ENCODE data around the gene OLFML1. TPM values are rescaled to one million over a fixed set of nuclear protein-coding genes. Genes with fewer than 3 reads are reported as not detected.

The OLFML1 gene
- total and polyA plus RNA-seq, 9 donors, result 16.3 to 114 (median 38.8) TPM

DNA sequence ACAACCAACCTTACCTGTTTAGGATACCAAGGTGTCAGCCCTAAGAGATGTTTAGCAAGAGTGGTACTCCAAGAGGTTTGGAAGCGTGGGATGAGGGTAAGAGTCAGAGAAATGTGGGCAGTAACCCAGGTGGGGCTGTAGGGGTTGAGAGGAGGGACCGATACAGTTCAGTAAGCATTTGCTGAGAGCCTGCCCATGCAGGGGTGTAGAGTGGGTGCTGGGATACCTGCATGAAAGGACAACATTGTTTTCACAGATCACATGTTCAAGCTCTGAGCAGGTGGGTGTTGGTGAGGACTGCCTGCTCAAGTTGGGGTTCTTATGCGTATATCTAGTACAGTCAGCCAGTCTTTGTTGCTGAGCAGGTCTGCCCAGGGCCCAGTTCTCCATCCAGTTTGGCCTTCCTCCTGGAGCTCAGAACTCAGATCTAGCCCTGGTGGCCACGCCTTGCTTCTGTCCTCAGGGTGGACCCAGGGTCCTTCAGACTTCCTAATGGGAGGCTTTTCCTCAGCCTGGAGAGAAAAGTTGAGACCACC, 43.3 kb downstream of the OLFML1 start:
- intact Hi-C loops (cut with DNase I), result no loop called here
- no peak for TF ChIP-seq EP300 (IDR thresholded peaks at IDR 0.05)
- Histone ChIP-seq H3K27ac (no peak overlapping the region), H3K4me1 (ENCODE audit: insufficient read depth) (no peaks in the 10 kb centered on the region), H3K27me3 (no peaks in the 10 kb centered on the region), H3K36me3 (no peaks in the 10 kb centered on the region), H3K4me3 (no peak overlapping the region), H3K9me3 (no peaks in the 10 kb centered on the region)
- DNase-seq, result no peak
- WGBS, 3 donors, result 88 to 96% (median 90%) methylated on average over 4 of the region's 4 CpGs

DNA sequence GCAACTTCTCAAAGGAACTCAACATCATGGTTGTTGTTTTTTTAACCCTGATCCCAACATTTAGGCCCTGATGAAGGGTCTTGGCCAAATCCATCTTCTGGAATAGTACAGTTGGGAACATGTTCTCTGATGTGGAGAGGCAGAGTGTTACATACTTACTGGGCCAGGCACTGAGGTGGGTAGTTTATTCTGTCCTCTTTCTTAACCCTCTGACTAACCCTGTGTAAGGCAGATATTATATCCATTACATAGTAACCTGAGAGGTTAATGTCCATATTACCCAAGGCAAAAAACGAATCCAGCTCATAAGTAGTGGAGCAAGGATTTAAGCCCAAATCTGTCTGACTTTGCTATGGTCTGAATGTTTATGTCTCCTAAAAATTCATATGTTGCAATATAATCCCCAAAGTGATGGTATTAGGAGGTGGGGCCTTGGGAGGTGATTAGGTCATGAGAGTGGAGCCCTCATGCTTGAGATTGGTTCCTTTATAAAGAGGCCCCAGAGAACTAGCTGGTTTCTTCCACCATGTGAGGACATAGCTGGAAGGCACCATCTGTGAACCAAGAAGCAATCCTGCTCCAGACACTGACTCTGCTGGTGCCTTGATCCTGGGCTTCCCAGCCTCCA, 44.8 kb downstream of the OLFML1 start:
- Histone ChIP-seq H3K27me3 (no peaks in the 10 kb centered on the region), H3K36me3 (no peaks in the 10 kb centered on the region), H3K27ac (no peak overlapping the region), H3K4me3 (no peak overlapping the region), H3K4me1 (ENCODE audit: insufficient read depth) (no peaks in the 10 kb centered on the region), H3K9me3 (no peaks in the 10 kb centered on the region)
- TF ChIP-seq EP300 (IDR thresholded peaks at IDR 0.05), result no peak
- TF ChIP-seq, protein P1, sequence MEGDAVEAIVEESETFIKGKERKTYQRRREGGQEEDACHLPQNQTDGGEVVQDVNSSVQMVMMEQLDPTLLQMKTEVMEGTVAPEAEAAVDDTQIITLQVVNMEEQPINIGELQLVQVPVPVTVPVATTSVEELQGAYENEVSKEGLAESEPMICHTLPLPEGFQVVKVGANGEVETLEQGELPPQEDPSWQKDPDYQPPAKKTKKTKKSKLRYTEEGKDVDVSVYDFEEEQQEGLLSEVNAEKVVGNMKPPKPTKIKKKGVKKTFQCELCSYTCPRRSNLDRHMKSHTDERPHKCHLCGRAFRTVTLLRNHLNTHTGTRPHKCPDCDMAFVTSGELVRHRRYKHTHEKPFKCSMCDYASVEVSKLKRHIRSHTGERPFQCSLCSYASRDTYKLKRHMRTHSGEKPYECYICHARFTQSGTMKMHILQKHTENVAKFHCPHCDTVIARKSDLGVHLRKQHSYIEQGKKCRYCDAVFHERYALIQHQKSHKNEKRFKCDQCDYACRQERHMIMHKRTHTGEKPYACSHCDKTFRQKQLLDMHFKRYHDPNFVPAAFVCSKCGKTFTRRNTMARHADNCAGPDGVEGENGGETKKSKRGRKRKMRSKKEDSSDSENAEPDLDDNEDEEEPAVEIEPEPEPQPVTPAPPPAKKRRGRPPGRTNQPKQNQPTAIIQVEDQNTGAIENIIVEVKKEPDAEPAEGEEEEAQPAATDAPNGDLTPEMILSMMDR (IDR thresholded peaks at IDR 0.05), result no peak
- TF ChIP-seq POLR2A (IDR thresholded peaks at IDR 0.05), result no peak
- WGBS, 3 donors, result 92 to 96% (median 95%) methylated on average over 1 of the region's 1 CpG
- intact Hi-C loops (cut with DNase I), result no loop called here
- DNase-seq, result no peak

DNA sequence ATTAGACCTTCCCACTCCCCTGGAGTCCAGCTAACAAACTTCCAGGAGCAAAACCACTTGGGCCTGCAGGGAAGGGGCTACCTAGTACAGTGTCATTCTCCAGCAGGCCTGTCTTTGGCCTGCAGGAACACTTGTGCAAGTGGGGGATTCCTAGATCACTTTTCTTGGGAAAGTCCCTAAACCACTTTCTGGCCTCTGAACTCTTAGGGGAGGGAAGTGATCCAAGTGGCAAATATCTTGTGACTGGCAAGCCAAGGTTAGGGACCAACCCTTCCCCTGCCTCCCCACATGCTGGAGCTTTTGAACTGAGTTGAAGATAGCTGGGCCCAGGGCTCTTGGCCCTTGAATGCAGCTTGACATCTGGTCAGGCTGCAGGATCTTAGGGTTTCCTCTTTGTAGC, 45.7 kb downstream of the OLFML1 start:
- DNase-seq, result no peak
- Histone ChIP-seq H3K9me3 (no peaks in the 10 kb centered on the region), H3K36me3 (no peaks in the 10 kb centered on the region), H3K4me1 (ENCODE audit: insufficient read depth) (no peaks in the 10 kb centered on the region), H3K27ac (no peak overlapping the region), H3K27me3 (no peaks in the 10 kb centered on the region), H3K4me3 (no peak overlapping the region)
- TF ChIP-seq, protein P1 (IDR thresholded peaks at IDR 0.05), result no peak
- no peak for TF ChIP-seq EP300 (IDR thresholded peaks at IDR 0.05)
- no peak for TF ChIP-seq POLR2A (IDR thresholded peaks at IDR 0.05)
- intact Hi-C loops (cut with DNase I), result no loop called here

DNA sequence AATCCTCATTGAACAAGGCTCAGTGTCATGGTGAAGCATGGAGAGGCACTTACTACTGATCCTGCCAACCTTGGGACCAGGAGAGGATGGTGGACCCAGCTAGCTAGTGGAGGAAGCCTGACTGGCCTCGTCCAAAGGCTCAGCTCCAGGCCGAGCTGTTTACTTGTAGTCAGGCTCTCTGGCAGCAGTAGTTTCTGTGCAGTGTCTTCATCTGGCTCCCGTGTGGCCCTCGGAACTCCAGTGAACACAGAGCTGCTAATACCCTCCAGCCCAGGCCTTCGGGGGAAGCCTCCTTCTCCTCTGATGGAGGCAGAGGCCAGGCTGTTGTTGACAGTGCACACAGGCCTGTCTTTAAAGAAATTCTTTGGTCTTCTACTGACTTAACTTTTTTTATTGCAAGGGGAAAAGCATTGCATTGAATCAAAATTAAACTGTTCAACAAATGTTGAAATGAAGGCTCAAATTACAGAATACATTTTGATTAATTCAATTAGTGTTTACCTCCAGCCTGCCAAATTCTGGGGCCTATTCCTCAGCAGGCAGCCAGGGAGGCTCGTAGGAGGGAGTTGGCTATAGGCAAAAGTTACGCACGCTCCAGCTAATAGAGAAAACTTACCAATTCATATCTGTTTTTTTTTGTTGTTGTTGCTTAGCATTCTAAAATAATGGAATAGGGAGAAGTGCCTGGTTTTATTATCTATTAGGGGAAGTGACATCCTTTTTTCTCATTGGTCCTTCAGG, 47.3 kb downstream of the OLFML1 start:
- 60 to 72% (median 70%) methylated on average over 8 of the region's 8 CpGs for WGBS, 3 donors
- H3K36me3 ChIP-seq, result no peaks in the 10 kb centered on the region
- intact Hi-C loops (cut with DNase I), result no loop called here
- no peak overlapping the region for H3K27ac ChIP-seq
- H3K27me3 ChIP-seq, result no peaks in the 10 kb centered on the region
- no peaks in the 10 kb centered on the region for H3K9me3 ChIP-seq
- TF ChIP-seq, protein P1 (IDR thresholded peaks at IDR 0.05), result no peak
- TF ChIP-seq POLR2A (IDR thresholded peaks at IDR 0.05) (no peak), EP300 (IDR thresholded peaks at IDR 0.05) (no peak)
- no peak overlapping the region for H3K4me3 ChIP-seq
- H3K4me1 ChIP-seq (ENCODE audit: insufficient read depth), result no peaks in the 10 kb centered on the region
- DNase-seq, result no peak
